NCI-H345 treated with DMSO at 0.1 percent for 48 hours (cell line): Measurements from ENCODE around the gene HSPB8.

ENCODE experiments used
- DNase-seq: peaks from one replicate; lab custom pipeline; 2025; ENCODE audit not compliant: unreplicated experiment; lab: John Stamatoyannopoulos, UW

The HSPB8 gene

DNA sequence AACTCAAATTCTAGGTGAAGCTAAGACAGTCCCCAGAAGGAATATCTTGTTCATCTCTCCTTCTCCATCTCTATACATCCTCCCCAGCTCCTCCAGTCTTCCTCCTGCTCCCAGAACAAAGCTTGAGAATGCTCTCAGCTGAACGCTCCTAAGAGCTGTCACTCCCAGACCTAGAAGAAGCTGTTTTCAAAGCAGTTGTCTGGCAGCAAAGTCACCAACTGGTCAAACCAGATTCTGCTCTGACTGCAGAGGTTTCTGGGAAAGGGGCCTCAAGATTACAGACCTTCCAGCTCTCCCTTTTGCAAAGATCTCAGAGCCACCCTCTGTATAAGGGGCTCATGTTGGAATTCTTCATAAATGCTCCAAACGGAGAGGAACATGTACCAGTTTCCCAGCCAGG is 9.6 kb upstream of the HSPB8 start:
- DNase-seq, result no peak

DNA sequence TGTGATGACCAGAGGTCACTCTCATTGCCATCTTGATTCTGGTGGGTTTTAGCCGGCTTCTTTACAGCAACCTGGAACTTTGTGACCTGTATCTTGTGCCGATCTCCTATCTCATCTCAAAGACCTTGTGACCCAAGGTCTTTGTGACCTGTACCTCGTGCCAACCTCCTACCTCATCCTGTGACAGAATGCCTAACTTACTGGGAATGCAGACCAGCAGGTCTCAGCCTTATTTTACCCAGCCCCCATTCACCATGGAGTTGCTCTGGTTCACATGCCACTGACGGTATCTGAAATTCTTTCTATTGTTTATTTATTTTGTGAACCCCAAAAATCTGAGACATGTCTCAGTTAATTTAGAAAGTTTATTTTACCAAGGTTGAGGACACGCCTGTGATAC is 7.4 kb upstream of the HSPB8 start:
- no peak for DNase-seq

DNA sequence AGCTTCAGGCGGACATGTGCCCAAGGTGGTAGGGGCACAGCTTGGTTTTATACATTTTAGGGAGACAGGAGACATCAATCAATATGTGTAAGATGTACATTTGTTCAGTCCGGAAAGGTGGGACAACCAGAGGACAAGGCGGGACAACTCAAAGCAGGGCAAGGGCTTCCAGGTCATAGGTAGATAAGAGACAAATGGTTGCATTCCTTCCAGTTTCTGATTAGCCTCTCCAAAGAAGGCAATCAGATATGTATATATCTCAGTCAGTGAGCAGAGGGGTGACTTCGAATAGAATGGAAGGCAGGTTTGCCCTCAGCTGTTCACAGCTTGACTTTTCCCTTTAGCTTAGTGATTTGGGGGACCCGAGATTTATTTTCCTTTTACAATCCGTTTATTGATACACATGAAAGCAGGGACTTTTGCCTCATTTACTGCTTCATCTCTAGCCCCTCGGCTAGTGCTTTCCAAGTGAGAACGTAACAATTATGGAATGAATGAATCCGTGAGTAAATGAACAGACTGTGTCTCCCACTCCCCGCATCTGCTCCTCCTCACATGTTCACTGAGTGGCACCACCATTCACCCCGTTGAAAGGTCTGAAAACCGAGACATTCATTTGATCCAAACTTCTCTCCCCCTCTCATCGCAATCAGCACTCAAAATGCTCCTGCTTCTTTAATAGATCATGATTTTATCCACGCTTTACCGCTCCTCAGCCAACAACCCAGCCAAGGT is 6.9 kb upstream of the HSPB8 start:
- no peak for DNase-seq

DNA sequence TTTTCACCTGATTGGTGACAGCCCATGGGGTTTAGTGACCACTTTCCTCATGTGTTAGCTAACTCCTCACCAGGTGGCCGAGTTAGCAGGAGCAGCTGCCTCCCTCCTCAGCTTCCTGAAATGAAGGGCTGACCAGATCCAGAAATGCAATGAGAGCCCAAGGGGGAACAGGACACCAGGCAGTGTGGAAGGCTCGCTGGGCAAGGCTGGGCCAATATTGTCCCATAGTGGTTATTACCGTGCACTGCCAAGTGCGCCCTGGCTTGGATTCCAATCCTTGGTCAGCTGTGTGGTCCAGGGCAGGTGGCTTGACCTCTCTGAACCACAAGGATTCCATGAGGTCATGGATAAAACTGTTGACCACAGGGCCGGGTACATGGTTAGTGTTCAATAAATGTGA is 3.6 kb upstream of the HSPB8 start:
- no peak for DNase-seq

DNA sequence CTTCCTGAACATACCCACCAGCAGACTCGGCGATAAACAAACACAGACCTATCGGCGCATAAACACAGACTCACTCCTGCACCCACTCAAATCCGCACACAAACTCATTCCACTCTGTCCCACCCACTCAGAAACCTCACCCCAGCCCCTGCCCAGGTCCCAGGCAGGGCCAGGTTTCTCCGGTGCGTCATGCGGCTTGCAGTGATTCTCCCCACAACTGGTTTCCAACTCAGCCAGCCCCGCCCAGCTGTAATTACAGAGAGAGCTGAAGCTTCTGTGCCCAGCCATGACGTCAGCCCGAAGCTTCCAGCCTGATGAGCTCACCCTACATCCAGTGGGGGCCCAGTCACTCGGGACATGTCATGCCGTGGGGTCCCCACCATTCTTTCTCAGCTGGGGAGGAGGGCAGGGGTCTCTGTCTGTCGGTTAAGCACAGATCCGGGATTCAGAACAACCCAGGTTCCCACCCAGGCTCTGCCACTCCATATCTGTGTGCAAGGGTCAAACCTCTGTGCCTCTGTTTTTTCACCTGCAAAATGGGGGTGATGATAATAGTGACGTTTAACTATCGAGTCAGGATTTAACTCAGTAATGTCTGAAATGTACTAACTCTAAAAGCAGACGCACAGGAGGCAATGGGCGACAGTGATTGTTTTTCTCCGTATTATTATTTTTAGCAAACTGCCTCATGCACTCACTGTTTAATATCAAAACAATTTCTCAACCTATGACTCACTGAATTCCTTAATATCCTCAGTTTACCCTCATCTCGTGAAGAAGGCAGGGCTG is 2.3 kb upstream of the HSPB8 start:
- DNase-seq, result no peak

DNA sequence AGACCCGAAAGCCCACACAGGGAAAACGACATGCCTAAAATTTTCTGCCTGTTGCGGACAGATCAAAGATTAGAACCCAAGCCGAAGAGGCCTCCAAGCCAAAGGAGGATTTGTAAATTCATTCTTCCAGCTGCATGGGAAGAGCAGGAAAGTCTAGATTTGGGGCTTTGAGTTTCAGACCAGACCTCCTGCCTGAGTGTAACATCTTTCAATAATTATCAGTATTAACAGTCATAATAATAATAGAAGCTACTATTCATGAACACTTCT is 1.7 kb upstream of the HSPB8 start:
- no peak for DNase-seq

DNA sequence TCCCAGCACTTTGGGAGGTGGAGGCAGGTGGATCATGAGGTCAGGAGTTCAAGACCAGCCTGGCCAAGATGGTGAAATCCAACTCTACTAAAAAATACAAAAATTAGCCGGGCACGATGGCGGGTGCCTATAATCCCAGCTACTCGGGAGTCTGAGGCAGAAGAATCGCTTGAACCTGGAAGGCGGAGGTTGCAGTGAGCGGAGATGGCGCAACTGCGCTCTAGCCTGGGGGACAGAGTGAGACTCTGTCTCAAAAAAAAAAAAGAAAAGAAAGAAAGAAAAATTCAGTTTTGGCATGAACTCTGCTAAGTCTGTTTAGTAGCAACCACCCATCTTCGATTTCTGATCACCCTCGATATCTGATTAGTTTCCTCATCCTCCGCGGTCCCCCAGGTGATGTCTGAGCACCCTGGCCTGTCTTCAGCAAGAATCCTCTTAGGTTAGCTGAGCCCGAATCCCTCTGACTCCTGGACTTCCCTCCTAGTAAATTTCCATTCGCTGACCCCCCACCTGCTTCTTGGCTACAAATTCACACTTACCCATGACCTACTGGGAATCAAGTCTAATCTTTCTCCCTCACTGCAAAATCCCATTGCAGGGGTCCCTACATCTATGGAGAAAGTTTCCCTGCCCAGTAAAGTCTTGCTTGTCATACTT is 879 bp upstream of the HSPB8 start:
- DNase-seq, result no peak

DNA sequence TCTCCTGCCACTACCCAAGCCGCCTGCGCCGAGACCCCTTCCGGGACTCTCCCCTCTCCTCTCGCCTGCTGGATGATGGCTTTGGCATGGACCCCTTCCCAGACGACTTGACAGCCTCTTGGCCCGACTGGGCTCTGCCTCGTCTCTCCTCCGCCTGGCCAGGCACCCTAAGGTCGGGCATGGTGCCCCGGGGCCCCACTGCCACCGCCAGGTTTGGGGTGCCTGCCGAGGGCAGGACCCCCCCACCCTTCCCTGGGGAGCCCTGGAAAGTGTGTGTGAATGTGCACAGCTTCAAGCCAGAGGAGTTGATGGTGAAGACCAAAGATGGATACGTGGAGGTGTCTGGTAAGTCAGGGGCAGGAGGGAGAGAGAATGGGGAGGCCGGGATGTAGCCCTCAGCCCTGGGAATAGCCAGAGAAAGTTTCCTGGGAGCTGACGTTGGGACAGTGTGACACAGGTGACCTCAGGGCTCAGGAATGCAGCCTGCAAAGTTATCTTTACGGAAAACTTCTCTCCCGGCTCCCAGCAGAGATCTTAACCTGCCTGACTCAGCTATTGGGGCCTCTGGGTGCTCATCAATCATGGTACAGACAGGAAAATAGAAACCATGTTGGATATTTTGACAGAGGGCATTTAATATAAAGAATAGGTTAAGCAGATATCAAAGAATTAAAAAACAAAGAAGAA is 747 bp downstream of the HSPB8 start:
- DNase-seq, result no peak

DNA sequence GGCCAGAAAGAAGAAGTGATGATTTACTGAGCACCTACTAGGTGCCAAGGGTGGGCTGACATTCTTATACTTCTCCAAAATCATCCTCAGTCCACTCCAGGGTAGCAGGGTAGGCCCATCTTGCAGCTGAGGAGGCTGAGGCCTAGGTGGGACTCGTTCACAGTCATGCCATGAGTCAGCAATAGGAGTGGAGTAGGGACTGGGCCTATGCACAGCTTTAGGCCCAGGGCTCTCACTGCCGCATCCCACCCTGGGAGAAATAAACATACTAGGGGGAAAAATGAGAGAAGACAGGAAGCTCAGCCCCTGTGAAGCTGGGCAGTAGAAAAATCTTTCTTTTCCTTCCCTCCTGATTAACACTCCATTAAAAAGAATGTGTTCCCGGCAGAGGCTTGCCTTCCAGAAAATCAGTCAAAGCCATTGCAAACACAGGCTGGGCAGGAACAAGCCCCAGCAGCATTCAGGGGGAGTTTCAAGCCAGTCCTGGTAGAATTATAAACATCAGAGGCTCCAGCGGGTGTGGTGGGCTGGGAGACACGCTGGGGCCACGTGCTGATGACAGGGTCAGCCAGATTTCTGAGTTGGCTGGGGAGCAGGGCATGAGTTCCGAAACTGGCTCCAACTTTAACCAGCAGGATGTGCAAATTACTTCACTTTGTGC is 1.8 kb downstream of the HSPB8 start:
- DNase-seq, result no peak

DNA sequence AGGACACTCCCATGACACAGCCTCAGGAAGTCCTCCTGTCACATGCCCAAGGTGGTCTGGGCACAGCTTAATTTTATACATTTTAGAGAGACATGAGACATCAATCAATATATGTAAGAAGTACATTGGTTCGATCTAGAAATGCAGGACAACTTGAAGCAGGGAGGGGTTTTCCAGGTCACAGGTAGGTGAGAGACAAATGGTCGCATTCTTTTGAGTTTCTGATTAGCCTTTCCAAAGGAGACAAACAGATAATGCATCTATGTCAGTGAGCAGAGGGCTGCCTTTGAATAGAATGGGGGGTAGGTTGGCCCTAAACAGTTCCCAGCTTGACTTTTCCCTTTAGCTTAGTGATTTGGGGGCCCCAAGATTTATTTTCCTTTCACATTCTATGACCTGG is 2.5 kb downstream of the HSPB8 start:
- no peak for DNase-seq

DNA sequence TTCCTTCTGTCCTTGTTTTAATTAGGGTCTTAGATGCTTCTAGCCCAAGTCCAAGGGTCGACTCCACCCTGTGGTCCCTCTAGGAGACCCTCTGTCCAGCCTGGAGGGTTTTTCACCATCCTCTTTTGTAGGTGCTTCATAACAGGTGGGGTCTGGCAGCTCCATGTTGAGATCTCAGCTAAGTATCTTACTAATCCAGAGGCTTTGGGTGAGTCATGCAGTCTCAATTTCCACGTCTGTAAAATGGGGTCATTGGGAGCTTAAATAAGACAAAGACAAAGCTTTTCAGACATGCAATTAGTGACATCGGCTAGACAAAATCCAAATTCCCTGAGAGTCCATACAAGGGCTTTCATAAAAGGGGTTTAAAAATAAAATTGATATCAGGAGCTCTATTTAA is 3.2 kb downstream of the HSPB8 start:
- DNase-seq, result no peak

DNA sequence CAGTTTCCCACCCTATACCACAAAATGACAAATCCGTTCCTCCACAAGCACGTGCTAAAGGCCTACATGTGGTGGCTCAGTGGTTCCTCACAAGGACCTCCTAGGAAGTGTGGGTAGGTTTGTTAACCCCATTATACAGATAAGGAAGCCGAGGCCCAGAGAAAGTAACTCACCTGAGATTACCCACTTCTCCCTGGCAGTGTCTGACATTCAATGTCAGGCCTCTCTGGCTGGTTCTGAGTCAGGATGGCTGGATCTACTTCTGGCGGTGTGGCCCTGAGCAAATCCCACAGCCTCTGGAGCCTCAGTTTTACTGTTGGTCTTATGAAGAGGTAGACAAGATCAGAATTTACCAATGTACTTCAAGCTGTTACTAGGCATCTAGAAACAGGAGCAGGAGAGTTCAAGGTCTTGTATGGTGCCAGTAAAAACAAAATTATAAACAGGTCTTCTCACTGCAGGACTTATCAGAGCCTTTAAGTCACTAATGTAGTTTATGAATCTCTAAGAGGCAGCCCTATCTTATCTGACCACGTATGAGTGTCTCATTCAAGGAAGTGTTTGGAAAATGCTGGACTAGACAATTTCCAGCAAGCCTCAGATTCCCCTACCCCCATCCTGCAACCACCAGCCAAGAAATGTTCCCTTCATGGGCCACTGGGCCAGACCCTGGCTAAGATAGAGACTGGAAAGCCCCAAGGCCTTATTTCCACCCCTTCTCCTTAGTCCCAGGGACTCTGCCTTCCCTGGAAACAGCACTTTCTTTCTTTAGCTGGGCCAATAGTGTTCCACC is 4.2 kb downstream of the HSPB8 start:
- no peak for DNase-seq

DNA sequence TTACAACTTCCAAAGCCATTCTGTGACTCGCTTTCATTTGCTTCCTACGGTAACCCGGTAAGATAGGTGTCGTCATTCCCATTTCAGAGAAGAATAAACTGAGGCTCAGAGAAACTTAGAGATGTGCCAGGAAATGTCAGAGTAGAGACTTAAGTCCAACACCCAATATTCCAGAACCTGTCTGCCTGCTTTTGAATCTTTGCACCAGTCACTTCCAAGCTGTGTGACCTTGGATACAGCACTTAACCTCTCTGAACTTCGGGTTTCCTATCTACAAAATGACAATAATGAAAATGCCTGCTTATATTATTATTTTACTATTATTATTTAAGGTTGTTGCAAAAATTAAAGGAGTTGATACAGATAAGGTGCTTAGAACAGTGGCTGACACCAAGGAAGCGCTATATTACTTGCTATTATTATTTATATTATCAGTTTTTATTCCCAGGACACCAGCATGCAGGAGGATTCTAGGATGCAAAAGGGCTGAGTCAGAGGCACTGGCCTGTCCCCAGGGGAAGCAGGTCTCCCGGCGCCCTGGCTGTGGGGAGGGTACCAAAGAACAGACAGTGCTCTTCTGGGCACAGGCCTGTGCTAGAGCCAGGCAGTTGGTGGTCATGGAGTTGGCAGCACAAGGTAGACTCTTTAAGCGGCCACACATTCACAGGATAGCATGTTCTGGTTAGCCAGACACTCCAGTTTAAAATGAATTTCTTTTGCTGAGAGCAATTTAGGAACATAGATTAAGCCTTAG is 5.4 kb downstream of the HSPB8 start:
- DNase-seq, result no peak

DNA sequence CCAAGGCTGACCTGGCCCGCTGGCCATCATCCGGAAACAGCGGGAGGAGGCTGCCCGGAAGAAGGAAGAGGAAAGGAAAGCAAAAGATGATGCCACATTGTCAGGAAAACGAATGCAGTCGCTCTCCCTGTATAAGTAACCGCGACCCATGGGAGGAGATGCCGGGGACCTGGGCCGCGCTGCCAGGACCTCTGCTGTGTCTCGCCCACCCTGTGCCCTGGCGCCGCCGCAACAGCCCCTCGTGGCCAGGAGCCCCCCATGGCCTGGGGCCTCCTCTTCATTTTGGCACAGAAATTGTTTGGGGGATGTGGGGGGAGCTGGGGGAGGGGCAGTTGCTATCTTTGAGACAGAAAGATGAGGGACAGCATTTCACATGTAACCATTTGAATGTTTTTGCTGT is 16.5 kb downstream of the HSPB8 start:
- no peak for DNase-seq

DNA sequence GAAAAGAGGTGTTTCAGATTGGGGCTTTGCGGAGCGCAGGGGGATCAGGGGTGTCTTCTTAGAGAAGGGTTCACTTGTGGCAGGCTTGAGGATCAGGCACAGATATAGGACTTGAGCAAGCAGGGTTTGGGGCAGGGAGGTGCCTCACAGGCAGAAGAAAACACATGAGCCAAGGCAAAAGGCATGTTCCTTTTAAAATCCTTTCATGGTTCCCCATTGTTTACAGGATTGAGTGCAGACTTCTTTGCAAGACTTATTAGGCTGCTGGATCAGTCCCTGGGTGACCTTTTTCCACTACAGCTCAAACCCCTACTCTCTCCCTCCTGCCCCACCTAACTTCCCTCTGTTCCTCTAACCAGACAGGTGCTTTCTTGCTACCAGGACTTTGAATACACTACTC is 19.7 kb downstream of the HSPB8 start:
- DNase-seq, result no peak

DNA sequence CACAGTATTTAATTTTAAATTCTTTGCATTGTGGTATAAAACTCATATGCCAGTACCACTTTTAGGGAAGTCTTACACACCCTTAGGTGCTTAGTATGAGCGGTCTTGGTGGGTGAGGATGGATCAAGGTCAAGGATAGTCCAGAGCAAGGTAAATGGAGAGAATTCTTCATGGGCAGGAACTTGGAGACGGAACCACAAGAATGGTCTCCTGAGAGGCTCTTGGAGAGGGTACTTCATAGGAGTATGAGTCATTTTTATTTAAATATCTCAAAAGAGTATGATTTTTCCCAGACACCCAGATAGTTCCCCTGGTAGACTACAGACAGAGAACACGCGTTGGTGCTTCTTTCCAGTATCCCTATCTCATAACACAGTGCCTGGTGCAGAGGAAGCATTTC is 21.9 kb downstream of the HSPB8 start:
- no peak for DNase-seq

DNA sequence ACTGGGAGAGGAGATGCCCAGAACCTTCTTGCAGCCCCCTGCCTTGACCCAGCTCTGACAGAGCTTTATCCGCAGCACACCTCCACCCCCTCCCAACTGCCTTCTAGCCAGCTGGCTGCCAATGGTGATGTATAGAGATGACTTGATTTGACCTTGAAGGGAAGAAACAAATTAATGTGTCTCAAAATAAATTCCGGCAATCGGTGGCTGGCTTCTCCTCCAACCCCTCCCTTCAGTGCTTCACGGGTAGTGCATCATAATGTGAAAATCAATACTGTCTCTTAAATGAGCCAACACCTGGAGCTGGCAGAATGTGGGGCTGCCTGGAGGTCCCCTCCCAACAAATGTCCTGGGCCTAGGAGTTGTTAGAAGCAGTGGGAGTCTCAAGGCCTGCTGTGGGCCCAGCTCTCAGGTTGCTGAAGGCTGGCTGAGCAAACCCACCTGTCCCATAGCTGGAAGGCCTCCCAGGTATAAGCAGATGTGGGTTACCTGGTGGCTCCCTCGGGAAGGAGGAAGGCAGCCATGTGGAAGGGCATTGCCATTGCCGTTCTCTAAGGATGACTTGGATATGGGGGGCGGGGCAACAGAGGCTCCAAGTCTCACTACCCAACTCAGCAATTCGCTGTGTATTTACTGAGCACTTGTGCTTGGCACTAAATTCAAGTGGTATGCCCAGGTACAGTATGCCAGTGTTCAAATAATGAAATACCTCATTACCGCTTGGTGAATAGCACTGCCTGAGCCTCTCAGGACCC is 23.2 kb downstream of the HSPB8 start:
- peak; percentile 98 for DNase-seq

DNA sequence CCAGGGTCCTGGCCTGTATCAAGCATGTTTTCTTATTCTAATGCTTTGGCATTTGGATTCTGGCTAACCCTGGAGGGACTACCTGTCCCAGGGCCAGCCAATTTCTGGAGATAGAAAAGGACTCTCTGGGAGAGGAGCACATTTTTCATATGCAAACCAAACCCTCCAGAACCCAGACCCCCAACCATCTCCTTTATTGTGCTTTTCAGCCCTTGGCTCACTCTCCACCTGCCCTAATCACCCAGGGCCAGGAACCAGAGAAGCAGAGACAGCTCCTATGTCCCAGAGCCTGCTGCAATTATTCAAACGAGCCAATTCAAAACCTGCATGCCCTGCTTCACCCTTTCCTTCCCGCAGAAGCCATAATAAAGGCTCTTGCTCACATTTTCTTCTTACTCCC is 23.8 kb downstream of the HSPB8 start:
- DNase-seq, result no peak

DNA sequence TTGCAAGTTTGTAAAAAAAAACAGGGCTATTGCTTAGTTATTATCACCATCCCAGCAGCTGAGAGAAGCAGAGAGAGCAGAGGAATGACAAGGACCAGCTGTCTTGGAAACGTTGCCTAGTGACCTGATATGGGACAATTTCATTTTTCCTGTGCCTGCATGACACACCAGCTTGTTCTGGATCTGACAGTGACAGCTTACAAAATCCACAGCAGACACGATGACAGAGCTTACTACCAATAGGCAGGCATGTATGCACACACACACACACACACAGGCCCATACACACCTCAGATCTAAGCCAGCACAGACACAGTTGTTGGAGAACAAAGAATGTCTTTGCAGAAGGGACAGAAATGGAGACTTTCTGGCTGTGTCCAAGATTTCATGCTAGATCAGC is 25.4 kb downstream of the HSPB8 start:
- DNase-seq, result no peak
